Measurements from ENCODE around the gene GPX3.

GRCh38 chr5:151005187-151005949 is 15.0 kb upstream of the GPX3 start:
- TF ChIP-seq NFYB (CRISPR knock-in tag; IDR thresholded peaks at IDR 0.05) (no peak), ZNF33A (CRISPR knock-in tag; IDR thresholded peaks at IDR 0.05; ENCODE audit: borderline replicate concordance) (no peak), POLR2A (IDR thresholded peaks at IDR 0.05; ENCODE audit: insufficient read depth in 1 of 2, low read depth in 2 of 2, low read length in 2 of 2) (no peak), SALL2 (CRISPR knock-in tag; IDR thresholded peaks at IDR 0.05) (no peak), MAFF (IDR thresholded peaks at IDR 0.05; ENCODE audit: low read depth, low read length) (no peak), CHD2 (IDR thresholded peaks at IDR 0.05; ENCODE audit: low read depth, low read length) (no peak), ZNF451 (CRISPR knock-in tag; IDR thresholded peaks at IDR 0.05) (no peak), U2AF1 (optimal IDR thresholded peaks at IDR 0.05; ENCODE audit: low read depth, low read length) (no peak), ZBTB21 (CRISPR knock-in tag; IDR thresholded peaks at IDR 0.05) (no peak)
- TF ChIP-seq, protein P1, sequence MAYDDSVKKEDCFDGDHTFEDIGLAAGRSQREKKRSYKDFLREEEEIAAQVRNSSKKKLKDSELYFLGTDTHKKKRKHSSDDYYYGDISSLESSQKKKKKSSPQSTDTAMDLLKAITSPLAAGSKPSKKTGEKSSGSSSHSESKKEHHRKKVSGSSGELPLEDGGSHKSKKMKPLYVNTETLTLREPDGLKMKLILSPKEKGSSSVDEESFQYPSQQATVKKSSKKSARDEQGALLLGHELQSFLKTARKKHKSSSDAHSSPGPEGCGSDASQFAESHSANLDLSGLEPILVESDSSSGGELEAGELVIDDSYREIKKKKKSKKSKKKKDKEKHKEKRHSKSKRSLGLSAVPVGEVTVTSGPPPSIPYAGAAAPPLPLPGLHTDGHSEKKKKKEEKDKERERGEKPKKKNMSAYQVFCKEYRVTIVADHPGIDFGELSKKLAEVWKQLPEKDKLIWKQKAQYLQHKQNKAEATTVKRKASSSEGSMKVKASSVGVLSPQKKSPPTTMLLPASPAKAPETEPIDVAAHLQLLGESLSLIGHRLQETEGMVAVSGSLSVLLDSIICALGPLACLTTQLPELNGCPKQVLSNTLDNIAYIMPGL (CRISPR knock-in tag; IDR thresholded peaks at IDR 0.05; ENCODE audit: borderline replicate concordance in 1 of 2, low read depth in 1 of 2) = no peak
- TF ChIP-seq, protein P2, sequence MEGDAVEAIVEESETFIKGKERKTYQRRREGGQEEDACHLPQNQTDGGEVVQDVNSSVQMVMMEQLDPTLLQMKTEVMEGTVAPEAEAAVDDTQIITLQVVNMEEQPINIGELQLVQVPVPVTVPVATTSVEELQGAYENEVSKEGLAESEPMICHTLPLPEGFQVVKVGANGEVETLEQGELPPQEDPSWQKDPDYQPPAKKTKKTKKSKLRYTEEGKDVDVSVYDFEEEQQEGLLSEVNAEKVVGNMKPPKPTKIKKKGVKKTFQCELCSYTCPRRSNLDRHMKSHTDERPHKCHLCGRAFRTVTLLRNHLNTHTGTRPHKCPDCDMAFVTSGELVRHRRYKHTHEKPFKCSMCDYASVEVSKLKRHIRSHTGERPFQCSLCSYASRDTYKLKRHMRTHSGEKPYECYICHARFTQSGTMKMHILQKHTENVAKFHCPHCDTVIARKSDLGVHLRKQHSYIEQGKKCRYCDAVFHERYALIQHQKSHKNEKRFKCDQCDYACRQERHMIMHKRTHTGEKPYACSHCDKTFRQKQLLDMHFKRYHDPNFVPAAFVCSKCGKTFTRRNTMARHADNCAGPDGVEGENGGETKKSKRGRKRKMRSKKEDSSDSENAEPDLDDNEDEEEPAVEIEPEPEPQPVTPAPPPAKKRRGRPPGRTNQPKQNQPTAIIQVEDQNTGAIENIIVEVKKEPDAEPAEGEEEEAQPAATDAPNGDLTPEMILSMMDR (CRISPR knock-in tag; IDR thresholded peaks at IDR 0.05) = peak; percentile 8; the same call in 1 of the 2 replicates
- TF ChIP-seq, protein P3, sequence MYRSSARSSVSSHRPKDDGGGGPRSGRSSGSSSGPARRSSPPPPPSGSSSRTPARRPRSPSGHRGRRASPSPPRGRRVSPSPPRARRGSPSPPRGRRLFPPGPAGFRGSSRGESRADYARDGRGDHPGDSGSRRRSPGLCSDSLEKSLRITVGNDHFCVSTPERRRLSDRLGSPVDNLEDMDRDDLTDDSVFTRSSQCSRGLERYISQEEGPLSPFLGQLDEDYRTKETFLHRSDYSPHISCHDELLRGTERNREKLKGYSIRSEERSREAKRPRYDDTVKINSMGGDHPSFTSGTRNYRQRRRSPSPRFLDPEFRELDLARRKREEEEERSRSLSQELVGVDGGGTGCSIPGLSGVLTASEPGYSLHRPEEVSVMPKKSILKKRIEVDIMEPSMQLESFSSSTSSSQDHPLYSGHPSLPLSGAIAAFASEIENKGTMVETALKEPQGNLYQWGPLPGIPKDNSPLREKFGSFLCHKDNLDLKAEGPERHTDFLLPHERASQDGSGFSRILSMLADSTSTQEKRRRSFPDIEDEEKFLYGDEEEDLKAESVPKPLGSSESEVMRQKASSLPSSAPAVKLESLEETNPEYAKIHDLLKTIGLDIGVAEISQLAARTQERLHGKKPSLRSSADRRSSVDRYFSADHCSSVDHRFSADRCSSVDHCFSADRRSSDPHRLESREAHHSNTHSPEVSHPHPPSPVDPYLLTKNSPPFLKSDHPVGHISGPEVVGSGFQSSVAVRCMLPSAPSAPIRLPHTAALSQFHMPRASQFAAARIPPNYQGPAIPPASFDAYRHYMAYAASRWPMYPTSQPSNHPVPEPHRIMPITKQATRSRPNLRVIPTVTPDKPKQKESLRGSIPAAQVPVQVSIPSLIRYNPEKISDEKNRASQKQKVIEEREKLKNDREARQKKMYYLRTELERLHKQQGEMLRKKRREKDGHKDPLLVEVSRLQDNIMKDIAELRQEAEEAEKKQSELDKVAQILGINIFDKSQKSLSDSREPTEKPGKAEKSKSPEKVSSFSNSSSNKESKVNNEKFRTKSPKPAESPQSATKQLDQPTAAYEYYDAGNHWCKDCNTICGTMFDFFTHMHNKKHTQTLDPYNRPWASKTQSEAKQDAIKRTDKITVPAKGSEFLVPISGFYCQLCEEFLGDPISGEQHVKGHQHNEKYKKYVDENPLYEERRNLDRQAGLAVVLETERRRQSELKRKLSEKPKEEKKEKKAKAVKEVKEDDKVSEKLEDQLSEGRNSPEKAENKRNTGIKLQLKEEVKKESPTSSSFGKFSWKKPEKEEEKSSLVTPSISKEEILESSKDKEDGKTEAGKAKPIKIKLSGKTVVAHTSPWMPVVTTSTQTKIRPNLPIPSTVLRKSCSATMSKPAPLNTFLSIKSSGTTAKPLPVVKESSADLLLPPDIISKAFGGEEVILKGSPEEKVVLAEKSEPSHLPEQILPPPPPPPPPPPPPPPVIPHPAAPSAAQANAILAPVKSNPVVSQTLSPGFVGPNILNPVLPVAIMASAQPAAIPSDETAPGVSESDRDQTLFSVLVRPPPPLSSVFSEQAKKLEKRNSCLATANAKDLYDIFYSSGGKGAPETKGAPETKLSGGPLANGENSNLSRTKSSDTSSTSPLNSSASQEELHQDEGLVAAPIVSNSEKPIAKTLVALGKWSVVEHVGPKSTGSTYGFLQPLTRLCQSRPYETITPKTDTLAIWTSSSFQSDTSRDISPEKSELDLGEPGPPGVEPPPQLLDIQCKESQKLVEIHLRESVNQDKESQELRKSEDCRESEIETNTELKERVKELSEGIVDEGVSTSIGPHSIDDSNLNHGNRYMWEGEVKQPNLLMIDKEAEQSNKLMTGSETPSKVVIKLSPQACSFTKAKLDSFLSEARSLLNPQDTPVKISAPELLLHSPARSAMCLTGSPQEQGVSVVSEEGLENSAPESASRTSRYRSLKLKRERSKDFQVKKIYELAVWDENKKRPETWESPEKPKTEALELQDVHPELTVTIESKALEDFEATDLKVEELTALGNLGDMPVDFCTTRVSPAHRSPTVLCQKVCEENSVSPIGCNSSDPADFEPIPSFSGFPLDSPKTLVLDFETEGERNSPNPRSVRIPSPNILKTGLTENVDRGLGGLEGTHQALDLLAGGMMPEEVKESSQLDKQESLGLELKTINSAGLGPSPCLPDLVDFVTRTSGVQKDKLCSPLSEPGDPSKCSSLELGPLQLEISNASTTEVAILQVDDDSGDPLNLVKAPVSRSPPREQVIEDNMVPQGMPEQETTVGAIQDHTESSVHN (CRISPR knock-in tag; IDR thresholded peaks at IDR 0.05) = no peak
